MG63 (cell line): ENCODE measurements around the gene UBN1. TPM values are rescaled to one million over a fixed set of nuclear protein-coding genes. Genes with fewer than 3 reads are reported as not detected.

ENCODE experiments used
- DNase-seq: peaks from one replicate; pipeline ENCODE4 v3.0.0-alpha.2; 2020
- H3K27me3 ChIP-seq: fragments of 250-450 bp; sonication (Bioruptor Pico); 2 replicates; pipeline ENCODE4 v1.5.1; 2020; ENCODE audit warnings: mild to moderate bottlenecking, moderate library complexity
- H3K36me3 ChIP-seq: fragments of 250-450 bp; sonication (Bioruptor Pico); 2 replicates; pipeline ENCODE4 v1.5.1; 2020; ENCODE audit warnings: mild to moderate bottlenecking, moderate library complexity
- H3K4me3 ChIP-seq: fragments of 250-450 bp; sonication (Bioruptor Pico); 2 replicates; pipeline ENCODE4 v1.5.1; 2020; ENCODE audit warnings: mild to moderate bottlenecking, moderate library complexity
- H3K9me3 ChIP-seq: fragments of 250-450 bp; sonication (Bioruptor Pico); 2 replicates; pipeline ENCODE4 v1.5.1; 2020; ENCODE audit warnings: mild to moderate bottlenecking, moderate library complexity
- total RNA-seq: library from RNA; depleted of rRNA; stranded (reverse); fragments of >200 nt; shearing (Covaris generic); gene quantifications from 2 replicates; pipeline ENCODE4 v1.2.3, GENCODE V29; 2014; ENCODE audit warnings: low replicate concordance

The UBN1 gene
- total RNA-seq, 1 experiment from 2014 or later, result 27.3 TPM

- H3K4me3 ChIP-seq, result no peak overlapping the region
- H3K36me3 ChIP-seq, result peaks cover 84% of the 10 kb centered on the region
- H3K27me3 ChIP-seq, result no peaks in the 10 kb centered on the region
- H3K9me3 ChIP-seq, result no peaks in the 10 kb centered on the region
- no peak for DNase-seq
These were observed 7.3 kb upstream of the UBN1 start for GRCh38 chr16:4839942-4840341.

- Histone ChIP-seq H3K4me3 (no peak overlapping the region), H3K36me3 (peaks cover 87% of the 10 kb centered on the region), H3K9me3 (no peaks in the 10 kb centered on the region), H3K27me3 (no peaks in the 10 kb centered on the region)
- DNase-seq, result no peak
These were observed 6.3 kb upstream of the UBN1 start for GRCh38 chr16:4840984-4841383.

GRCh38 chr16:4846503-4846900 lies 779 bp upstream of the UBN1 start:
- Histone ChIP-seq H3K9me3 (no peaks in the 10 kb centered on the region), H3K27me3 (no peaks in the 10 kb centered on the region), H3K36me3 (peaks cover 55% of the 10 kb centered on the region), H3K4me3 (peak overlapping the region; percentile 82)
- DNase-seq, result peak; percentile 50

GRCh38 chr16:4847774-4848587 lies 700 bp downstream of the UBN1 start:
- peak; percentile 73 for DNase-seq
- Histone ChIP-seq H3K9me3 (no peaks in the 10 kb centered on the region), H3K4me3 (peak overlapping the region; percentile 82), H3K36me3 (peaks cover 44% of the 10 kb centered on the region), H3K27me3 (no peaks in the 10 kb centered on the region)

- Histone ChIP-seq H3K36me3 (peaks cover 42% of the 10 kb centered on the region), H3K27me3 (no peaks in the 10 kb centered on the region), H3K4me3 (no peak overlapping the region), H3K9me3 (no peaks in the 10 kb centered on the region)
- DNase-seq, result no peak
These were observed 2.9 kb downstream of the UBN1 start for GRCh38 chr16:4850211-4850610.

- no peaks in the 10 kb centered on the region for H3K27me3 ChIP-seq
- H3K36me3 ChIP-seq, result peaks cover 45% of the 10 kb centered on the region
- no peaks in the 10 kb centered on the region for H3K9me3 ChIP-seq
- peak; percentile 35 for DNase-seq
- H3K4me3 ChIP-seq, result no peak overlapping the region
These were observed 5.1 kb downstream of the UBN1 start for GRCh38 chr16:4852221-4852872.

GRCh38 chr16:4855371-4855770 lies 8.1 kb downstream of the UBN1 start:
- Histone ChIP-seq H3K4me3 (no peak overlapping the region), H3K36me3 (peaks cover 71% of the 10 kb centered on the region), H3K9me3 (no peaks in the 10 kb centered on the region), H3K27me3 (no peaks in the 10 kb centered on the region)
- DNase-seq, result no peak

- Histone ChIP-seq H3K4me3 (no peak overlapping the region), H3K9me3 (no peaks in the 10 kb centered on the region), H3K36me3 (peaks cover 72% of the 10 kb centered on the region), H3K27me3 (no peaks in the 10 kb centered on the region)
- no peak for DNase-seq
These were observed 8.5 kb downstream of the UBN1 start for GRCh38 chr16:4855804-4856203.

GRCh38 chr16:4859190-4859899 lies 12.1 kb downstream of the UBN1 start:
- Histone ChIP-seq H3K27me3 (no peaks in the 10 kb centered on the region), H3K4me3 (no peak overlapping the region), H3K36me3 (peaks cover 90% of the 10 kb centered on the region), H3K9me3 (no peaks in the 10 kb centered on the region)
- DNase-seq, result no peak

- H3K4me3 ChIP-seq, result no peak overlapping the region
- H3K36me3 ChIP-seq, result peaks cover 91% of the 10 kb centered on the region
- no peak for DNase-seq
- H3K27me3 ChIP-seq, result no peaks in the 10 kb centered on the region
- H3K9me3 ChIP-seq, result no peaks in the 10 kb centered on the region
These were observed 12.6 kb downstream of the UBN1 start for GRCh38 chr16:4859900-4860255.

- H3K4me3 ChIP-seq, result no peak overlapping the region
- peaks cover 88% of the 10 kb centered on the region for H3K36me3 ChIP-seq
- H3K9me3 ChIP-seq, result no peaks in the 10 kb centered on the region
- DNase-seq, result no peak
- no peaks in the 10 kb centered on the region for H3K27me3 ChIP-seq
These were observed 13.6 kb downstream of the UBN1 start for GRCh38 chr16:4860727-4861342.

- H3K27me3 ChIP-seq, result no peaks in the 10 kb centered on the region
- no peak for DNase-seq
- H3K36me3 ChIP-seq, result peaks cover 87% of the 10 kb centered on the region
- no peak overlapping the region for H3K4me3 ChIP-seq
- H3K9me3 ChIP-seq, result no peaks in the 10 kb centered on the region
These were observed 15.4 kb downstream of the UBN1 start for GRCh38 chr16:4862639-4863038.

GRCh38 chr16:4864728-4865127 lies 17.4 kb downstream of the UBN1 start:
- no peak overlapping the region for H3K4me3 ChIP-seq
- no peak for DNase-seq
- peaks cover 86% of the 10 kb centered on the region for H3K36me3 ChIP-seq
- H3K27me3 ChIP-seq, result no peaks in the 10 kb centered on the region
- H3K9me3 ChIP-seq, result no peaks in the 10 kb centered on the region

- peaks cover 86% of the 10 kb centered on the region for H3K36me3 ChIP-seq
These were observed 18.1 kb downstream of the UBN1 start for GRCh38 chr16:4865231-4865860.

GRCh38 chr16:4866586-4866985 lies 19.3 kb downstream of the UBN1 start:
- no peak for DNase-seq
- Histone ChIP-seq H3K36me3 (peaks cover 84% of the 10 kb centered on the region), H3K9me3 (no peaks in the 10 kb centered on the region)

More at GRCh38 chr16:4865231-4865860, 18.1 kb downstream of the UBN1 start:
- Histone ChIP-seq H3K27me3 (no peaks in the 10 kb centered on the region), H3K4me3 (no peak overlapping the region), H3K9me3 (no peaks in the 10 kb centered on the region)
- DNase-seq, result no peak

GRCh38 chr16:4868026-4868425 lies 20.7 kb downstream of the UBN1 start:
- Histone ChIP-seq H3K9me3 (no peaks in the 10 kb centered on the region), H3K27me3 (no peaks in the 10 kb centered on the region), H3K4me3 (no peak overlapping the region), H3K36me3 (peaks cover 82% of the 10 kb centered on the region)
- no peak for DNase-seq

More at GRCh38 chr16:4866586-4866985, 19.3 kb downstream of the UBN1 start:
- Histone ChIP-seq H3K4me3 (no peak overlapping the region), H3K27me3 (no peaks in the 10 kb centered on the region)

GRCh38 chr16:4868535-4868934 lies 21.3 kb downstream of the UBN1 start:
- Histone ChIP-seq H3K27me3 (no peaks in the 10 kb centered on the region), H3K4me3 (no peak overlapping the region), H3K36me3 (peaks cover 83% of the 10 kb centered on the region), H3K9me3 (no peaks in the 10 kb centered on the region)
- DNase-seq, result no peak
